ENCODE measurements around the gene ALK.

Gene ALK

DNA sequence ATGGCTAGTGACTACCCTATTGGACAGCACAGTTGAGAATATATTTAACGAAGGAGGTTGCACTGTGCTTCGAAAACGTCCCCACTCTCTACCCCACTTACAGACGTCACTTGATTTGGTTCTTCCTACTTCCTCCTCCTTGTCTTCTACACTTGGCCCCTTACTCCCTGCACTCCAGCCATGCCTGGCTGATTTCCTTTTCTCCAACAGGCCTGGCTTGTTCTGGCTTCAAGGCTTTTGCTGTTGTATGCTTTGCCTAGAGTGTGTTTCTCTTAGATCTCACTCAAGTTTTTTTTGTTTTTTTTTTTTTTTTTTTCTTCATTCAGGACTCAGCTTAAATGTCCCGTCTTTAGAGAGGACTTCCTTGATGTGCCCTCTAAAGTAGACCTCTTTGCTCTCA is 469.4 kb downstream of the ALK start:
- DNase-seq (ENCODE audit: low read depth, low spot score) = no peak

DNA sequence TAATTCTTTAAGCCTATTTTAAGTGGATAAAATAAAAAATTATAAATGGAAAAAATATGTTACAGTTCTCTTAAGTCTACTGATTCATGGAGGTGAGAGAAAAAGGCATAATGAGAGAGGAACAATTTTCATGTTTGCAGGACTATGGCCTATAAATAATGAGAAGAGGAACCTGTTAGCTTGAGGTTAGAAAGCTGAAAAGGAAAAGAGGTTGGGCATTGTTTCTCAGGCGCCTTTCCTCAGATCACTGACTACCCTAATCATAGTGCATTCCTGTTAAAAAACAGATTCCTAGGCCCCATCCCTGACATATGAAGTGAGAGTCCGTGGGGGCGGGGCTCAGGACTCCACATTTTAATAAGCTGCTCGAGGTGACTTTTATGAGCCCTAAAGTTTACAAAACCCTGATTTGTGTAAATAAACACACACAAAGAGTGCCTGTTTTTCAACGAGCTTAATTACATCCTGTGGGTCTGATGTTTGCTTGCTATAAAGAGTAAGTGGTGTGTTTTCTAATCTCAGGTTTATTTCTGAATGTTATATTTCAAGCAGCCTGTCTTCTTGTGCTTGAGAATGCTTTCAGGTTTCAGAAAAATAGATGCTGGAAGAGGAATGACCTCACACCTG is 470.7 kb downstream of the ALK start:
- no peak for DNase-seq (ENCODE audit: low read depth, low spot score)

DNA sequence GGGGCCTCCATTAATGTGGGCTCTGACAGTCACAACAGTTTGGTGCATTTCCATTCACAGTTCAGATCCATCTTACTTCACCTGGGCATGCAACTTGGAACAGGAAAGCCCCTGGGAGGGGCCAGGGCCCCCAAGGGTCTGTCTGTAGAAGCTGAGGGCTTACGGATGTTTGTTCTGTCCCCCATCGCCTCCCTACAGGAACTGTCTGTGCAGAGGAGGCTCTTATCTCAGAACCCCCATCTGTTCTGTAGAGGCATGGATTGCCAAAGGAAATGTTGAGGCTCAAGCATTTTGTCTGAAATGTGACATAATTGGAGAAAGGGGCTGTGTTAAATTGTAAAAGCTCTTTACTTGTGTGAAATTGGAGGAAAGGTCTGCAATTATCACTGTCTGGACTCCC is 471.9 kb downstream of the ALK start:
- DNase-seq (ENCODE audit: low read depth, low spot score) = no peak

DNA sequence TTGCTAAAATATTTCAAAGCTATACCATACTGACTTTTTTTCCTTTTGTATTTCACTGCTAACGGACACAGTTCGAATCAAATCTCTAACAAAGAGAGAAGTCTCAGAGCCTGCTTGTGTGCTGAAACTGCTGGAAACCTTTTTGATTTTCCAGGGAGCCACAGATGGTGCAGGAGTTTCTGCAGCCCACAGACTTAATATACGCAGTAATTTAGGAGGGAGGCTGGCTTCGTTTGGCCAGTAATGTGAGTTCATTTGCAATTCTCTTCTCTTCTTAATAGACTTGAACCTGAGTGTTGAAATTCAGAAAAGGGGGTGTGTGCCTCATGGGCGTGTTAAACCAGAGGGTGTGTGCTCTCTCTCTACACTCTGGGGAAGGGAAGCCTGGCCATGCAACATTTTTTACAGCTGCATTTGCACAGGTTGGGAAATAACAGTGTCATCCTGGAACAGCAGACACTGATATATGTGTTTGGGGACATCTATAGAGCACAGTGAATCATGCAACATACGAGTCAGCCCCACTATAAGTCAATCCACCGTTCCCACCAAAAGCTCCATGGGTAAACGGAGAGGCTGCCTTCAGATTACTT is 473.2 kb downstream of the ALK start:
- no peak for DNase-seq (ENCODE audit: low read depth, low spot score)

DNA sequence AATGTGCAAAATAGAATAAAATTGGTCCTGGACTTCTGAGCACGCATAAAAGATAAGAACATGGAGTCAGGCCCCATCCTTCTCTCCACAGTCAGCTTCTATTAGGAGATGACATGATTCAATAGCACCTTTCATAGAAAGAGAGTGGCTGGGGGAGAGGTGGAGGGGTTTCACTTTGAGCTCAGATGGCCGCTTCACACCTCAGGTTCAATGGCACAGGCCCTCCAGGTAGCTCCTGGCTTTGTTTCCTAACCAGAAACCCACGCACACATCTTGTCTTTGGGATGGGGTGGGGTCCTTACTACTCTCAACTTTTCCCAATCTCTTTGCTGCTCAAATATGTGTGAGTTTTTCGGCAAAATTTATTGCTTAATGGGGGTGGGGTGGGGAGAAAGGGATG is 473.9 kb downstream of the ALK start:
- no peak for DNase-seq (ENCODE audit: low read depth, low spot score)

DNA sequence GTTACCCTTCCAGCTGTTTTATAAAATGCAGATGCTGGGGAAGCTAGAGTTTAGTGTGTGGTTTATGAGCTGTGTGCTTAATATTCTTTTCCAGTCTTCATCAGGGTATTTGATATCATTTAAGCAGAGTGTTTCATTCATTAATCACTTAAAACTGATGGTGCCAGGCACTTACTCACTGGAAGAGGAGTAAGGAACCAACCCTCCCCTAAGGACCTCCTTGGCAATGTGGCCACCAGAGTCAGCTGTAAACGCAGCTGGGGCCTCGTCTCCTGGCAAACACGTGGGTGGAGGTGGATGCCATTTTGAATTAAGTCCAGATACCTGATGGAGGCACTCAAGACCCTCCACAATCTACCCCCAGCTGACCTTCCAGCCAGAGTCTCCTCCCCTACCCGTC is 474.5 kb downstream of the ALK start:
- no peak for DNase-seq (ENCODE audit: low read depth, low spot score)

DNA sequence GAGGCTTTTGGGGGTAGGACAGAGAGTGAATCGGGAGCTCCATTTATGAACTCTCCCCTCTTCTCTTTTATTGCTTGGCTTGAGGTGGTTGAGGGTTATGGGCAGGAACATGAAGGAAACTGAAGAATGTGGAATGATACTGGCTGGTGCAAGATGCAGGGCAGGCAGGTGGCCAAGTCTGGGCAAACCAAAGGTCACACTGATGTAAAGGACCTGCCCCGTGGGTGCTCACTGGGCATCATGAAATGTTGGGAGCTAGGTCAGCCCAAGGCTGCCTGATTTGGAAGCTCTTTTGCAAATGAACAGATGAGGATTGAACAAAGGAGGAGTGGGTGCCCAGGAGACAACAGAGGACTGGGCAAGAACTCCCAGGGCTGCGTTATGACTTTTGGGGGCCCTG is 477.2 kb downstream of the ALK start:
- no peak for DNase-seq (ENCODE audit: low read depth, low spot score)

DNA sequence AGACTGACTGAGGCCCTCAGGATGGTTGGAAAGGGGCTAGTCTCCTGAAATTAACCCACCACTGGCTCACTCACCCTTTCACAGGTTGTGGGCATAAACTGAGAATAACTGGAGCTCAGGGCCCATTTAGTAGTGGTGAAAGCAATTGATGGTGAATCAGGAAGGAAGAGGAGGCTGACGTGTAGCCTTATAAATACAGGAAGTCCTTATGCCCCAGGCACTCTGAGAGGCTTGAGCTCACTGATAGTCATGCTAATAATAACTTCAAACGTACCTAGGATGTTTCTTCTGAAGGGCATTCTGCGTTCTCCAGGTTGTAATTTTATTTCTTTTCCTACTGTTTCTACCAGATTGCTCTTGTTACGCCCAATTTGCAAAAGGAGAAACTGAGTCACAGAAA is 477.8 kb downstream of the ALK start:
- no peak for DNase-seq (ENCODE audit: low read depth, low spot score)

DNA sequence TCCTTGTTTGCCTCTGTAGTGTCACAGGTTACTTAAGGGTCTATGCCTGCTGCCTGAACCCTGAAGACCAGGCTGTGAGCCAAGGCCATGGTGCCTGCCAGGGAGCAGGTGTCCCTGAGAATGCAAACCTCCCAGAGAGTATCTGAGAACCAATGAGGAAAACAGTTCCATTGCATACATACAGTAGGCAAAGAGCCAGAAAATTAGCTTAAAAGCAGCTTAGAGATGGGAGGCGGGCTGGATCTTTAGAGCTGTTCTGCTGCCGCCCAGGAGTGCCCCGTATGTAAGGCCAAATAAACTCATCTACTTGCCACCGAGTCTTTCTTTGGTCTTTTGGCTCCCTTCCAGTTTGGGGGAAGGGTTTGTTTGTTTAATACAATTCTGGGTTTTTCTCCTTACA is 478.2 kb downstream of the ALK start:
- DNase-seq (ENCODE audit: low read depth, low spot score) = no peak

DNA sequence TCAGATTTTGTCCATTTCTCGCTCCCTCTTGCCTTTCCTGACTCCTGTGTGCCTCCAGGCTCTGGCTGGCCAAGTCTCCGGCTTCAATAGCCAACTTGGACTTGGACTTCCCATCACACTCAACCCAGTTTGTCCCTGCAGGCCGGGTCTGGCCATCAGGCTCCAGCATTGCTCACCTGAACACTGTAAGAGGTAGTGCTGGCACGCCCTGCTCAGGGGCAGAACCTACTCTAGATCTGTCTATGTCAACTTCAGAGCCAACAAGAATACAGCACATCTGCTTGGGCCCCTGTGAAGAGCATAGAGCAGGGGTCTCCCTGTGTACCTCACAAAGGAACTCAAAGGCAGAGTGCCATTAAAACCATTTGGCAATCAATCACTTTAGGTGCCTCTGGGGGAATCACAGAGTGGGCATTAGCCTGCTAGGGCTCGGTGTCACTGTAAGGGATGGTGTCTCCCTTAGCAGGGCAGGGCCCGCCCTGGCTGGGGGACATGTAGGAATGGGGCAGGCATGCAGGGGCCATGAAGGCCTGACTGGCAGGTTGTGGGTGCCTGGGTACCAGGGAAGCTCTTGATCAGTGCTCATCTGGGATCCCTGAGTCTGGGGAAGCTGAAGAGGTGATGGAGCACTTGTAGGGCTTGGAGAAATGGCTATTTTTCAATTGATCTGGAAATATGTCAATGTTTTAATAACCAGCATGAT is 480.3 kb downstream of the ALK start:
- no peak for DNase-seq (ENCODE audit: low read depth, low spot score)

DNA sequence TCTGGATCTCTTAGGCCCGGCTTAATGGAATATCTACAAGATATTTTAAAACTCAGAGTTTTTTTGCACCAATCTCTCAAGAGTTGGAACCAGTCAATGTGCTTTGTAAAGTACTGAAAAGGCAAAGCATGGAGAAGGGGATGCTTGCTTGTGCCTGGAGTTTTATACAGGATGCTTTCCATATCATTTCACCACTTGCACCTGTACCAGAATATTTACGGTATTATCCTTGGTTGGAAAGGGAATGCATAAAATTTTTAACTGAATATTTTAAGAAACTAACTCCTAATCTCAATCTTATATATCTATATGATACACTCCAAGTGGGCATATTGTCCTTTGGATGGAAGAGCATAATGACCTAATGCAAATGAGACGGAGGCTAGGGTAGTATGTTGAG is 487.5 kb downstream of the ALK start:
- DNase-seq (ENCODE audit: low read depth, low spot score) = no peak

DNA sequence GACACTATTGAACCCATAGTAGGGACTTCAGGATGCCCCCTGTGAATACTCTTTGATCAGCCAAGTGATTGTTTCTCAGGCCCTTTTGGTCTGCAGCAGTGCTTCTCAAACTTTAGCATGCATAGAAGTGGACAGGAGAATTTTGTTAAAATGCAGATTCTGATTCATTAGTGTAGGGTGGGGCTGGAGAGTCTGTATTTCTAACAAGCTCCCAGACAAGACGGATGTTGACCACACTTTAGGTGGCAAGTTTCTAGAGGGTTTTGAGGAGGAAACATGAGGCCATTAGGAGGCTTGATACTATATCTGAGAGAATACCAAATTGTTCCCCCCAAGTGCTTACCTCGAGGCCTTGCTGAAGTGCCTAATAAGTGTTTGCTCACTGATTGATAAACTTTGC is 488.3 kb downstream of the ALK start:
- DNase-seq (ENCODE audit: low read depth, low spot score) = no peak

DNA sequence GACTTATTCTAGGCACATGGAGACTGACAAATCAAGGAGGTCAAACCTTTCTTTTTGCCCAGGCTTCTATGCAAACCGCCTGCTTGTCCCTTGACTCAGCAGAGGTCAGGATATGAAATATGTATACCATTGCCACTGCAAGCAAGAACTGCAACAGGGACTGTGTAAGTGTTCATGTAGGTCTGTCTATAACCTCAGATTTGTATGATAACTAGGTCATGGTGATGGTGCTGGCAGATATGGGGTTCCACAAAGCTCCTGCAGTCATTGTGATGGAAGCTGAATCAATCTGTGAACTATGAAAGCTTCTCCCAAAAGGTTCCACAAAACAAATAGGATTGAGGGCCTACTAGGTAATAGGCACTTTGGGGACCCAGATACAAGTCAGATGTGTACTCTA is 489.9 kb downstream of the ALK start:
- no peak for DNase-seq (ENCODE audit: low read depth, low spot score)

DNA sequence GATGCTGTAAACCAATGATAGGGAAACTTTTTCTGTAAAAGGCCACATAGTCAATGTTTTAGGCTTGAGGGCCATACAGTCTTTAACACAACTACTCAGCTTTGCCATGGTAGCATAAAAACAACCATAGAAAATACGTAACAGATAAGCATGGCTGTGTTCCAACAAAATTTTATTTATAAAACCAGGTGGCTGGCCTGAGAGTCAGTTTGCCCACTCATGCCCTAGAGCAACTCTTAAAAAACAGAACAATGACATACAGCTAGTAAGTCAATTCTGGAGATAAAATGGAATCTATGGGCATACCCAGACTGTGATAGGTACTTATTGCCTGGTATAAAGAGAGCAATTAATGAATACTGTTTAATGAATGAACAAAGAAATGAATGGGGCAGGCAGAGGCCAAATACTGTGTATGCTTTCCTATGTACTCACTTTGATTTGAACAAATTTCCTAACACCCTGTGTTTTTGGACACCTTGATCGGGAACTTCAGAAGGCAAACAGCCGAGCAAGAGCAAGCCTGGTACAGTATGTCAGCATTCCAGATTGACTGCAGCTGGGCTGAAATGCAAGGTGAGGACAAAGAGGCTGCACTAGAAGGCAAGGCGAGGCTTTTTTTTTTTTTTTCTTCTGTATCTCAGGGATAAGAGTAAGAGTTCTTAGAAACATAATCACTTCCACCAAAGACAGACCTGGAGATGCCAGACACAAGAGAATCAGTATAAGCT is 490.8 kb downstream of the ALK start:
- no peak for DNase-seq (ENCODE audit: low read depth, low spot score)

DNA sequence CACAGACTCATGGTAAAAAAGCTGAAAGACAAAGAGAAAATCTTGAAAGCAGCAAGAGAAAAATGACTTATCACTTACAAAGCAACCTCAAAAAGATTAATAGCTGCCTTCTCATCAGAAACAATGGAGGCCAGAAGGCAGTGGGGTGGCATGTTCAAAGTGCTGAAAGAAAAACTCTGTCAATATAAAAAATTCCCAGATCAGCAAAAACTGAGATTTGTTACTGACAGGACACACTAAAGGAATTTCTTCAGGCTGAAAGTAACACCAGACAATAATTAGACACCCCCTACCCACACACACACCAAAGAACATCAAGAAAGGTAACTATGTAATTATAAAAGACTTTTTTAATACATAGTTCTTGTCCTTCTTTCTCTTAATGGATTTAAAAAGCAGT is 495.0 kb downstream of the ALK start:
- DNase-seq (ENCODE audit: low read depth, low spot score) = no peak

DNA sequence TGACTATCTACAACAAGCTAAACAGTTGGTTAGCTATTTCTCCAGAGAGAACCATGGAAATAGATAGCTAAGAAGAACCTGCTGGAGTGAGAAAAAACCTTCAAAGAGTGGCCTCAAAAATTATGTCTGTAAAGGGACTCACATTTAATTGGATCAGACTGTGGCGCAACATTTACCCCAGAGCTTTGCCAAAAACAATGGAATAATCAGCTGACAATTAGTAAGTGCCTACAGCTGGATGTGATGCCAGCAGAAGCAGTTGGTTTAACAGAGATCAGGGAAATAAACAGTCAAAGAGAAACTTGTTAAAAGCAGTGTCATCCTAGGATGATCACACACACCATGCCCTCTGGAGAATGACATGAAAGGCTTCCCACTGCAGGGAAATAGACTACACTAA is 495.5 kb downstream of the ALK start:
- no peak for DNase-seq (ENCODE audit: low read depth, low spot score)

DNA sequence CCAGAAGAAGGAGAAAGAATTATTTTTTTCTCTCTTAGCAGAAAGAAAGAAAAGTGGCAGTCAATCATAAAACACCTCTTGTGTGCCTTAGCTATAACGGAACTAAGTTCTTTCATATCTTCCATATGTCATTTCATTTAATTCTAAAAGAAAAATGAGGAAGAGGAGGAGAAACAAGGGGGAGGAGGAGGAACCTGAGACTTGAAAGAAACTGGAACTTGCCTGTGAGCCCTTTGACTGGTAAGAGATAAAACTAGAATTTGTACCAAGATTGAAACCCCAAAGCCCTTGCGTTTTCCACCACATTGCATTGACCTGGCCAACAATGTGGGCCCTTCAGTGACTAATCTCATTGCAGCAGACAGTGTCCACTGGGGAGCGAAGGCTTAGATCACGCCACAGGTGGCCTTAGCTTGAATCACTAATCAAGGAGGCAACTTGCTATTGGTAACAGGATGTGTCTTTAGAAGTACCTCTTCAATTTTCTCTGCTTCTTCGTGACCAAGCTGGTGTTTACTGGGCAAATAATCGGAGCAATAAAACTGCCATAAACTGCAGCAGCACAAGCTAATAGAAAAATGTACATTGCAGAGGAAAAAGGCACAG is 498.2 kb downstream of the ALK start:
- DNase-seq (ENCODE audit: low read depth, low spot score) = no peak

DNA sequence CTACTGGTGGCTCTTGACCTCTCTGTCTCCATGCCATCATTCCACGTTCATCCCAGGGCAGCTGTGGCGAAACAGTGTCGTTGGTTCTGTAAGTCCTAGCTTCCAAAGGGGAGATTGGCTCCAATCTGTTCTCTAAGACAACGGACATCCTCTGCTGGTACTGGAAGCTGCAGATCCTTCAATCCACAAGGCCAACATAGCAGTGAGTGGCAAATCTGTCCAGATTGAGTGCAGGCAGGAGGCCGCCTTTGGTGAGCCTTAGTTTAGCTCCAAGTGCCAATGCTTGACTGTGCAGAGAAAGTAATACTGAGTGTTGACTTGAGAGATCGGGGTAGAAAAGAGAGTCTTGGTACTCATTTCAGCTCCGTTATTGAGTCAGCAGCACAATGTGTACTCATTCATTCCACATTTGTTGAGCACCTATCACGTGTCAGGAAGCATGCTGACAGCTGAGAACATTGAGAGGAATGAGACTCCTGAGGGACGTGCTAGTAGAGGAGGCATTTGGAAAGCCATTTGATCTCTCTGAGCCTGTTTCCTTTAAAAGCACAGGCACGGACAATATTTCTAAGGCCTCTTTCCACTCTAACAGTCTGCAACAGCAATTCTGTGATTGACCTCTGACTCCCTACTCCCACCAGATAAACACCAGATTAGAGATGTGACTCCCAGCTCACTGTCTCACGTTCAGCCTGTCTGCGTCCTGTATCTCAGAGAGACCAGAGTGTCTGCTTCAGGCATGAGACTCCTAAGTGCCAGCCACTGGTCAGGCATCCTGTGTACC is 500.2 kb downstream of the ALK start:
- no peak for DNase-seq (ENCODE audit: low read depth, low spot score)

DNA sequence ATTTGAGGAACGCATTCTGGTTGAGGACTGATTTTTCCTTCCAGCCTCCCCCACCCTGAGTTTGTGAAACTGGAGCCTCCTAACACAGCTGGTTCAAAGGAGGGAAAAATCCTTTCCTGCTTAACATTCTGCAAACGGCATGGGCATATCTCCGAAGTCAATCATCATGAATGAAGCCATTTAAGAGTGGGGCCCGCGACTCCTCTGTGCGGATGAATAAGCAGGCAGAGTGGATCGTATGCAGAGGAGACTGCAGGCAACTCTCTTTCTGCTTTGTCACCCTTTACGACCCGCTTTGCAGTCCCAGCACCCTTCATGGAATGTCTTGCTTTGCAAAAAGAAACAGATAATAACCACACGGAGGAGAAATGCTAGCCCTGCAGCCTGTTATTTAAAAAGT is 500.9 kb downstream of the ALK start:
- DNase-seq (ENCODE audit: low read depth, low spot score) = no peak

DNA sequence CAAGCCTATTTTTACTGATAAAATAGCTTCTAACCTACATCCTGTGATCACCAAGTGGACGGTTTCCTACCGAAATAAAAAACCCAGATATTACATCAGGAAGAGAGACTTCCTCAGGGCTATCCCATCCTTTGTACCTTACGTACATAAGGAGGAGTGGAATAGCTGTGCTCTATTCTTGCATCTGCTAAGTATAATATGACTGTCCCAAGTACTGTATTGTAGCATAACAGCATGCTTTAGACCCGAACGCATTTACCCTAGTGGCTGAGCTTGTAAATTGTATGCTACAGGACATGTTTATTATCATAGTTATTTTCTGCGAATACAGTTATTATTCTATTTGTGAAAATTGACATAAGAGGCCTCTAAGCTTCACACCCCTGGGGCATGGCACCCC is 503.8 kb downstream of the ALK start:
- no peak for DNase-seq (ENCODE audit: low read depth, low spot score)

DNA sequence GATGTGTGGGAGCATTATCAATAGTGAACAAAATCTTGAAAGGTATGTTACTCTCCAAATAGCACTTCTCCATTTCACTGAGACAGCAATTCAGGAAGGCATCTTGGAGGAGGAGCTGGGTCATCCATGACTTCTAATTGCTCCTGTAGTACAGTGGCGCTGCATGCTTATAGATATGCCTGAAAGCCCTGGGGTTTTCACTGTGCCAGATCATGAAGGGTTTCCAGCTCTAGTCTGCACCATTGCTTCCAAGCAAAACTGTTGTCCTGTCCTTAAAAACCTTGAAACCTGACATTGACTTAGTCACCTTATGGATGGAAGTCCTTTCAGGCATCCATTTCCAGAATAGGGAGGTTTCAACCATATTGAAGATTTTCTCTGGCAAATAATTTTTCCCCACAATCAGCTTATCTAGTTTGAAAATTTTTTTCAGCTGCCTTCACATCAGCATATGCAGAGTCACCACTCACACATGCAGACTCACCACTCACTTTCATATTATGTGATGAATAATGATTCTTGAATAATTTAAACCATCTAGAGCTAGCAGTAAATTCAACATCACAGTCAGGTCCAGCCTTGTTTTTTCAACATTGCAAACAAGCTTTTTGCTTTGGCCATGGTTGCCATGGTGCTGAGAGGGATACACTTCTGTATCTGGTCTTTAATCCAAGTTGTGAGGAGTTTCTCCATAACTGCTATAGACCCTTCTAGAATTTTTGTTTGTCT is 509.0 kb downstream of the ALK start:
- no peak for DNase-seq (ENCODE audit: low read depth, low spot score)

All from activated CD4-positive, CD25-positive, alpha-beta regulatory T cell treated with anti-CD3 and anti-CD28 coated beads, Interleukin-2, amount 50 U/mL, for 16 hours (primary cell).